ENCODE results near the gene MCEE. TPM values are rescaled to one million over a fixed set of nuclear protein-coding genes. Genes with fewer than 3 reads are reported as not detected.

Gene MCEE
- total RNA-seq, 8 experiments from 2014 or later: 11.6 to 35.1 (median 21.8) TPM

DNA sequence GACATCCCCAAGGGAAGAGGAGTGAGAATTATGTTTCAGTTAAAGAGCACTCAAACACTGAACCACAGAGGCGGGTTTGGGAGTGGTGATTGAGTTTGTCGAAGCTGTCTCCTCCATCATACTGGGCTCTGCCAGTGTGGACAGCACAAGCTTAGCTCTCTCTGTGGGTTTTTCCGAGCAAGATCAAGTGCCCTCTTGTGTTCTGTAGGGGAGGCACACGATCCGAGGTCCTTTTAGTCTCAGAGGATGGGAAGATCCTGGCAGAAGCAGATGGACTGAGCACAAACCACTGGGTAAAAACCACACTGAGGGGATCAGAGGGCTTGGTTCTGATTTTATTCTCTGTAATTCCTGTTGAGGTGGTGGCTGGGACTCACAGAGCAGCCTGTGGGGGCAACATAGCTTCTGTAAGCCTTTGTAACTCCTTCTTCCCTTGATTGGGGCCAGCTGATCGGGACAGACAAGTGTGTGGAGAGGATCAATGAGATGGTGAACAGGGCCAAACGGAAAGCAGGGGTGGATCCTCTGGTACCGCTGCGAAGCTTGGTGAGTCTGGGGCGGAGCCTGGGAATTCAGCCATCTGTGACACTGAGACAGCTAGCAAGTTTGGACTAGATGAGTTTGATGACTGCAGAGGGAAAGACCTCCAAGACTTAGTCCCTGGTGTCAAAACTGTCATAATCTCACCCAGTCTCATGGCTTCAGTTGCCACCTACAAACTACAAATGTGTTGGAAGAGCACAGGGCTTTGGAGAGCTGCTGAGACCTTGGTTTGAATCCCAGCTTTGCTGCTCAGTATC lies 59.5 kb downstream of the MCEE start:
- Histone ChIP-seq H3K4me1 (replicated peaks in 1 of 2) (peaks cover 11 to 19% of the 10 kb centered on the region in 2 donors), H3K4me3 (peak overlapping the region in 3 of 5 donors; percentile 68 to 89 (median 73)), H3K27ac (no peak overlapping the region)
- WGBS, 10 experiments: 23 to 60% (median 51%) methylated on average over 2 to 8 of the region's 10 CpGs; no CpG with 5 or more reads in 4 of the 10 experiments
- in situ Hi-C loops (cut with MboI; ENCODE audit: low pct_unique_long_range_greater_than_20kb in 2 of 9, low sequenced_read_pairs in 9 of 9, unreplicated experiment in 9 of 9): no loop called here
- ATAC-seq (replicated peaks in 6 of 8): peak in 2 of 8 experiments; percentile 3 to 4

GRCh38 chr2:71069376-71069775 lies 60.7 kb downstream of the MCEE start:
- Histone ChIP-seq H3K27ac (no peak overlapping the region), H3K4me1 (replicated peaks in 1 of 2) (peaks cover 11 to 19% of the 10 kb centered on the region in 2 donors), H3K4me3 (peak overlapping the region; percentile 56 to 89 (median 68))
- in situ Hi-C loops (cut with MboI; ENCODE audit: low pct_unique_long_range_greater_than_20kb in 2 of 9, low sequenced_read_pairs in 9 of 9, unreplicated experiment in 9 of 9): no loop called here
- 14 to 82% (median 37%) methylated on average over 2 to 5 of the region's 5 CpGs; no CpG with 5 or more reads in 4 of the 10 experiments for WGBS, 10 experiments
- ATAC-seq (replicated peaks in 6 of 8): no peak

DNA sequence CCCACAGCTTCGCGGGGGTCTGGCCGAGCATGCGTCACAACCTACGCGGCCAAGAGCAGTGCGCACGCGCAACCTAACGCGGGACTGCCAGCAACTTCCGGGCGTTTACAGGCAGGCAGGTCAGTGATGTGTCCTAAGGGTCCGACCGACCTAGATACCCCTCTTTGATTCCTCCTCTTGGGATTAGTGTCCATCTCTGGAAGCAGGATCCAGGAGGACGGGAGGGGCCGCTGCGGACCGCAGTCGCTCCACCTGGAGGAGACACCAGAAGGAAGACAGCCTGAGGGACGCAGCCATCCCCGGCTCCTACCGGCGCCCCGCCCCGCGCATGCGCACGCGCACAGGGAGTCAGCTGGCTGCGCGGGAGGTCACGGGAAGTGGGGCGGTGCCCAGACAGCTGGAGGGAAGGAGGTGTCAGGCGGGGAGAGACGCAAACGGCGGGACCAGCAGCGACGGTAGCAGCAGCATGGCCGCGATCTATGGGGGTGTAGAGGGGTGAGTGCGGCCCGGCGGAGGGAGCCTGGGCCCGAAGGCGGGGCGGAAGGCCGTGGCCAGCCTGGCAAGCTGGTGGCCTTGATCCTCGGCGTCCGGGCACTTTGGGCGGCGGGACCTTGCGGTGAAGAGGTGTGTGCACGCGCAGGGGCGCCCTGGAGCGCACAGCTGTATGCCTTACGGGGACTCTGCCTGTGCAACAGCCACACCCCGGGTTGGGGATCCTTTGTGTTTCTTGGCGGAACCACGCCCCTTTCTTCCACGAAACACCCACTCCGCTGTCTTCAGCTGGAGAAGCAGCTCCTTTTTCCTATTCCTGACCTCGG lies 61.6 kb downstream of the MCEE start, which contains the start of gene NAGK:
NAGK (plus strand) TSS at position 431 of the 818 bp plus-strand sequence; CDS start at position 467, 36 bp downstream.
- Histone ChIP-seq H3K4me3 (peak within 1 kb of the TSS; percentile 56 to 89 (median 68)), H3K27ac (peak within 1 kb of the TSS; percentile 93 to 96), H3K4me1 (replicated peaks in 1 of 2) (peaks cover 11 to 19% of the 10 kb centered on the region in 2 donors)
- in situ Hi-C loops (cut with MboI; ENCODE audit: low pct_unique_long_range_greater_than_20kb in 2 of 9, low sequenced_read_pairs in 9 of 9, unreplicated experiment in 9 of 9): no loop called here
- WGBS, 10 experiments: 0 to 3% (median 0%) methylated on average over 4 to 20 of the region's 66 CpGs; no CpG with 5 or more reads in 4 of the 10 experiments
- peak; percentile 75 to 91 (median 88) for ATAC-seq (replicated peaks in 6 of 8)

- Histone ChIP-seq H3K27ac (peak overlapping the region; percentile 93 to 96), H3K4me3 (peak overlapping the region; percentile 56 to 89 (median 68)), H3K4me1 (replicated peaks in 1 of 2) (peaks cover 11 to 19% of the 10 kb centered on the region in 2 donors)
- peak in 6 of 8 experiments; percentile 0 to 37 (median 12) for ATAC-seq (replicated peaks in 6 of 8)
- WGBS, 10 experiments: 0 to 17% (median 6%) methylated on average over 2 to 17 of the region's 26 CpGs; no CpG with 5 or more reads in 4 of the 10 experiments
- in situ Hi-C loops (cut with MboI; ENCODE audit: low pct_unique_long_range_greater_than_20kb in 2 of 9, low sequenced_read_pairs in 9 of 9, unreplicated experiment in 9 of 9): no loop called here
Observed at GRCh38 chr2:71067567-71068217, 62.3 kb downstream of the MCEE start.

DNA sequence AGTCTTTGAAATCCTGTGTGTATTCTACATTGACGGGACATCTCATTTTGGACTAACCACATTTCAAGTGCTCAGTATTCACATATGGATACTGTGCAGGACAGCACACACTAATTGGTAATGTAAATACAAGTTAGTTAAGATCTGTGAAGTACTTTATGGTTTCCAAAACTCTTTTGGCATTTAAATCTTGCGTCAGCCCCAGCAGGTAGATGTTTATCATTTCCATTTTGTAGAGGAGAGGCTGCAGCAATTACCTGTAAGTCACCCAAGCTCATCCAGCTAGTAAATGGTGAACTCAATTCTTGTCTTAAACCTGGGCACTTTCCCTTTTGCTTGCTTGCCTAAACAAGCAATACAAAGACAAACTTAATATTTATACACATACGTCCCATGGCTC lies 63.2 kb downstream of the MCEE start:
- Histone ChIP-seq H3K4me1 (replicated peaks in 1 of 2) (peaks cover 11 to 19% of the 10 kb centered on the region in 2 donors), H3K27ac (no peak overlapping the region), H3K4me3 (no peak overlapping the region)
- in situ Hi-C loops (cut with MboI; ENCODE audit: low pct_unique_long_range_greater_than_20kb in 2 of 9, low sequenced_read_pairs in 9 of 9, unreplicated experiment in 9 of 9): no loop called here
- WGBS, 10 experiments: 81 to 100% (median 100%) methylated on average over 1 to 3 of the region's 3 CpGs; no CpG with 5 or more reads in 1 of the 10 experiments
- no peak for ATAC-seq (replicated peaks in 6 of 8)

DNA sequence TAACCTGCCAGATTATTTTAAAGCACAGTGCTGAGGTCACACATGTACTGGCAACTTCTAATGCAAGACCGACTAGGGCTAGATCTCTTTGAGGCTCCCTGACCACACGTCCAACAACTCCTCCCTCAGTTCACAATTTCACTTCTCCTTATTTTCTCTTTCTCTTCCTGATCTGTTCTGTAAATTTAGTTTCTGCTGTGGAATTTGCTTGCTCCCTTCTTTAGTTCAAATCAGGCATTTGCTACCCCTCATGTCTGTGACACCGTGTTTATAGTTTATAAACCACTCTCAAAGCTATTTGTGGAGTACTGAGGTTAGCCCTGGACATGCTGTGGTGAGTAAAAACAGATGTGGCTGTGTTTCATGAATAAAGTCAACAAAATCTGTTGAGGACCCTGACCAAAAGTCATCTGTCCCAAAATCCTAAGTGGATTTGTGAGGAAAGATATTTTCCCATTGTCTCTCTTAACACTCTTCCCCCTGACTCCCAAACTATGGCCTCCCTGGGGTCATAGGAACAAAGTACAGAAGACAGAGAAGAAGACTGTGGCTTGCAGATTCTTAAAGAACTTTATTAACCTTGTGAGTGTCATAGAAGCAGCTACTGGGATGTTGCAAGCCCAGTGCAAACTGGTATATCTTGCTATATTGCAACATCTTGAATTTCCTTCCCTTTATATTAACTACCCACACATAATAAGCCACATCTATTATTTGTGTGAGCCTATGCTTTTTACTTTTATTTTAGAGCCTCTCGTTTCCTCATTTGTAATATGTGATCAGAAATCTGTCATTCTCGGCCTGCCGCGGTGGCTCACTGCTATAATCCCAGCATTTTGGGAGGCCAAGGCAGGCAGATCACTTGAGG lies 65.0 kb downstream of the MCEE start:
- H3K27ac ChIP-seq: no peak overlapping the region
- ATAC-seq (replicated peaks in 6 of 8): no peak
- peaks cover 8 to 12% of the 10 kb centered on the region in 2 donors for H3K4me1 ChIP-seq (replicated peaks in 1 of 2)
- no peak overlapping the region for H3K4me3 ChIP-seq
- WGBS, 10 experiments: 20 to 87% (median 65%) methylated on average over 1 to 7 of the region's 7 CpGs; no CpG with 5 or more reads in 1 of the 10 experiments
- in situ Hi-C loops (cut with MboI; ENCODE audit: low pct_unique_long_range_greater_than_20kb in 2 of 9, low sequenced_read_pairs in 9 of 9, unreplicated experiment in 9 of 9): no loop called here

DNA sequence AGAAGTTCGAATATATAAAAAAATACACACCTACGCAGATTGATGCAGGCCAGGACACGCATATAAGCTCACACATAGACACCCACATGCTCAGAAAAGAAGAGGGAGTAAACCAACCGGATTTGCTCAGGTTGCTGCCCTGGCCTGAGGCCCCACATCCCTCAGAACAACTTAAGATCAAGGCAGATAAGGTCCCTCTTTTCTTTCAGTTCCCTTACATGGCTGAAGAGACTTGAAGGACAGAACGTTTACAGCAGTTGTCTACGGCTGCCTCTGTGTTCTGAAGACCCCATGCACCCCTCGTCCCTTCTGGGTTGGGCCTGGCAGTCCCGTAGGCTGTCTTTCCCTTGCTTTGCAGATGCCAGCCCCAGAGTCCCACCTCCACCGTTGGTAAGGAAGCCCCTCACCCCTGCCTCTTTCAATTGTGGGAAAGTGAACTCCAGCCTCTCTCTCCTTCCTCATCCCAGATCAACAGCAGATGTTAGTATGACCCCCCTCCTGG lies 65.9 kb downstream of the MCEE start:
- Histone ChIP-seq H3K4me1 (replicated peaks in 1 of 2) (peaks cover 0 to 5% of the 10 kb centered on the region in 2 donors), H3K27ac (no peak overlapping the region), H3K4me3 (no peak overlapping the region)
- WGBS, 10 experiments: 0 to 58% (median 49%) methylated on average over 1 to 6 of the region's 9 CpGs; no CpG with 5 or more reads in 4 of the 10 experiments
- ATAC-seq (replicated peaks in 6 of 8): no peak
- in situ Hi-C loops (cut with MboI; ENCODE audit: low pct_unique_long_range_greater_than_20kb in 2 of 9, low sequenced_read_pairs in 9 of 9, unreplicated experiment in 9 of 9): no loop called here

- ATAC-seq (replicated peaks in 6 of 8): no peak
Observed at GRCh38 chr2:71063216-71063615, 66.8 kb downstream of the MCEE start.

DNA sequence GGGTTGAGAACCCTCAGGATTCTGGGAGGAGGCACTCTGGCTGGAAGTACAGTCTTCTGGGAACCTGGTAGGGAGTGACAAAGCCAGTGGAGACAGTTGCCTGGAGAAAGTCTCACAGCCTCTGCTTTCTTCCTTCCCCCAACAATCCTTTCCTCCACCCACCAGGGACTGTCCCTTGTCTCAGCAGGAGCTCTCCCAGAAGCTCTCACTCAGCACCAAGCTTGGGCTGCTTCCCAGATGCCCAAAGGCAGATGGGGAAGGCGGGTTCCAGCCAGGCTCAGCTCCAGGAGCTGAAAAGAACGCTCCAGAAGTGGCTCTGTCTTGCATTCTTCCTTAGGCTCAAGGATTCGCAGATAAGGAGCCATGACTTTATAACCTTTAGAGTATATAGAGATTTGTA lies 69.2 kb downstream of the MCEE start:
- in situ Hi-C loops (cut with MboI; ENCODE audit: low pct_unique_long_range_greater_than_20kb in 2 of 9, low sequenced_read_pairs in 9 of 9, unreplicated experiment in 9 of 9): no loop called here
- H3K27ac ChIP-seq: no peak overlapping the region
- no peak overlapping the region for H3K4me3 ChIP-seq
- ATAC-seq (replicated peaks in 6 of 8): peak in 2 of 8 experiments; percentile 76 to 85
- H3K4me1 ChIP-seq (replicated peaks in 1 of 2): no peaks in the 10 kb centered on the region
- WGBS, 10 experiments: 0 to 100% (median 60%) methylated on average over 1 to 3 of the region's 3 CpGs; no CpG with 5 or more reads in 4 of the 10 experiments

More at GRCh38 chr2:71063216-71063615, 66.8 kb downstream of the MCEE start:
- Histone ChIP-seq H3K4me1 (replicated peaks in 1 of 2) (peaks cover 0 to 5% of the 10 kb centered on the region in 2 donors), H3K27ac (no peak overlapping the region), H3K4me3 (no peak overlapping the region)
- 30 to 40% methylated on average over 1 of the region's 1 CpG; no CpG with 5 or more reads in 8 of the 10 experiments for WGBS, 10 experiments
- in situ Hi-C loops (cut with MboI; ENCODE audit: low pct_unique_long_range_greater_than_20kb in 2 of 9, low sequenced_read_pairs in 9 of 9, unreplicated experiment in 9 of 9): no loop called here

DNA sequence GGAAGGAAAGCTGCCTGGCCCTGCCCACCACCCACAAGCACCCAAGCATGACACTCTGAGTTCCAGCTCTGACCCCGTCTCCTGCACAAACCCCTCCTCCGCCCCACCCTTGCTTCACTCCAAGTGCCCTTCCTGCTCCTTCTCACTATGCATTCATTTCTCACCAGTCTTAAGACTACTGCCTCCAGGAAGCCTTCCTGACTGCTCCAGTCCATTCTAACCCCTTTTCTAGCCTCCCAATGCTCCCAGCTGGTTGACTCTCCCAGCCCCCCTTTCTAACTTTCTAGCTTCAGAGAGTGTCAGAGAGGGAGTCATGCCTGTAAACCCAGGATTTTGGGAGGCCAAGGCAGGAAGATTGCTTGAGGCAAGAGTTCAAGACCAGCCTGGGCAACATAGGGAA lies 69.8 kb downstream of the MCEE start:
- no peak for ATAC-seq (replicated peaks in 6 of 8)
- no peaks in the 10 kb centered on the region for H3K4me1 ChIP-seq (replicated peaks in 1 of 2)
- no peak overlapping the region for H3K27ac ChIP-seq
- 0% methylated on average over 1 of the region's 2 CpGs; no CpG with 5 or more reads in 9 of the 10 experiments for WGBS, 10 experiments
- in situ Hi-C loops (cut with MboI; ENCODE audit: low pct_unique_long_range_greater_than_20kb in 2 of 9, low sequenced_read_pairs in 9 of 9, unreplicated experiment in 9 of 9): no loop called here
- no peak overlapping the region for H3K4me3 ChIP-seq
